IMR-90 (cell line): ENCODE measurements around the gene EFCAB9. TPM values are rescaled to one million over a fixed set of nuclear protein-coding genes. Genes with fewer than 3 reads are reported as not detected.

Experiments
- ATAC-seq: fragments of 200-7000 bp; cut with Tn5 transposase; 2 replicates; pipeline ENCODE4 v1.9.1; 2020; ENCODE audit warnings: low read depth, mild to moderate bottlenecking, moderate library complexity
- BruUV-seq: library from RNA; stranded (reverse); fragments of 400-500 nt; replicated peaks from 2 replicates; lab custom pipeline; 2021; lab: Mats Ljungman, UMichigan
- CTCF ChIA-PET: fragments of 300-600 bp; formaldehyde crosslinking; extraction: SDS; loops from one replicate; lab custom pipeline; 2021; ENCODE audit warnings: antibody characterized with exemption; lab: Yijun Ruan, JAX
- POLR2A ChIA-PET: fragments of 300-600 bp; sonication (Branson Sonifier 250); formaldehyde crosslinking; loops from one replicate; lab custom pipeline; 2022; ENCODE audit warnings: antibody characterized with exemption; ENCODE audit not compliant: unreplicated experiment; lab: Charles Lee
- DNase-seq: peaks from one replicate; pipeline ENCODE4 v3.0.0; 2013
- H2AFZ ChIP-seq: replicated peaks from 2 replicates; pipeline ENCODE3; 2013; ENCODE audit warnings: low read length, mild to moderate bottlenecking; ENCODE audit not compliant: poor library complexity
- H2AK5ac ChIP-seq: 2 replicates; pipeline ENCODE4 v1.6.1; 2013; ENCODE audit warnings: low read depth, low read length, inconsistent platforms
- H2AK9ac ChIP-seq: replicated peaks from 2 replicates; pipeline ENCODE3; 2013; ENCODE audit warnings: mild to moderate bottlenecking, low read depth, low read length, moderate library complexity; ENCODE audit not compliant: poor library complexity
- H2BK120ac ChIP-seq: 2 replicates; pipeline ENCODE4 v1.6.1; 2013; ENCODE audit warnings: low read depth, low read length, inconsistent platforms
- H2BK15ac ChIP-seq: 3 replicates; pipeline ENCODE4 v1.6.1; 2013; ENCODE audit warnings: low read depth, low read length, inconsistent platforms
- H2BK20ac ChIP-seq: 2 replicates; pipeline ENCODE4 v1.6.1; 2013; ENCODE audit warnings: low read depth, mild to moderate bottlenecking, inconsistent platforms, low read length, moderate library complexity
- H2BK5ac ChIP-seq: 2 replicates; pipeline ENCODE4 v1.6.1; 2013; ENCODE audit warnings: mild to moderate bottlenecking, low read depth, low read length, inconsistent platforms; ENCODE audit not compliant: poor library complexity, severe bottlenecking
- H3K14ac ChIP-seq: replicated peaks from 2 replicates; pipeline ENCODE4 v1.6.1; 2013; ENCODE audit warnings: low read depth, low read length, inconsistent platforms
- H3K18ac ChIP-seq: 2 replicates; pipeline ENCODE4 v1.6.1; 2013; ENCODE audit warnings: low read depth, low read length, control low read depth
- H3K23ac ChIP-seq: 2 replicates; pipeline ENCODE4 v1.6.1; 2013; ENCODE audit warnings: low read depth, low read length, inconsistent platforms
- H3K27ac ChIP-seq: 2 replicates; pipeline ENCODE4 v1.5.1; 2013; ENCODE audit warnings: mild to moderate bottlenecking, control low read depth, low read length; ENCODE audit not compliant: insufficient read depth
- H3K27me3 ChIP-seq: 2 replicates; pipeline ENCODE4 v1.6.1; 2013; ENCODE audit warnings: low read length; ENCODE audit not compliant: control insufficient read depth, insufficient read depth
- H3K36me3 ChIP-seq: 2 replicates; pipeline ENCODE4 v1.6.1; 2013; ENCODE audit warnings: low read length, mixed read lengths; ENCODE audit not compliant: control insufficient read depth, insufficient read depth
- H3K4ac ChIP-seq: 2 replicates; pipeline ENCODE4 v1.6.1; 2013; ENCODE audit warnings: low read depth, low read length, inconsistent platforms
- H3K4me1 ChIP-seq: 2 replicates; pipeline ENCODE4 v1.6.1; 2013; ENCODE audit warnings: low read length, mixed read lengths; ENCODE audit not compliant: control insufficient read depth, insufficient read depth
- H3K4me2 ChIP-seq: 2 replicates; pipeline ENCODE4 v1.6.1; 2013; ENCODE audit warnings: low read depth, mild to moderate bottlenecking, control low read depth, low read length, moderate library complexity
- H3K4me3 ChIP-seq: 2 replicates; pipeline ENCODE4 v1.5.1; 2013; ENCODE audit warnings: low read depth, mild to moderate bottlenecking, control low read depth, low read length, moderate library complexity; ENCODE audit not compliant: insufficient read depth
- H3K56ac ChIP-seq: 2 replicates; pipeline ENCODE4 v1.6.1; 2013; ENCODE audit warnings: low read length, inconsistent platforms; ENCODE audit not compliant: insufficient read depth; ENCODE audit errors: extremely low read depth
- H3K79me1 ChIP-seq, 2 experiments: 2 replicates each; pipeline ENCODE4 v1.6.1; 2013; ENCODE audit warnings: low read length in 2 of 2, inconsistent platforms in 1 of 2, low read depth in 1 of 2
- H3K9ac ChIP-seq: 2 replicates; pipeline ENCODE4 v1.6.1; 2013; ENCODE audit warnings: low read depth, low read length, control low read depth
- H3K9me1 ChIP-seq: 2 replicates; pipeline ENCODE4 v1.6.1; 2013; ENCODE audit warnings: low read length, inconsistent platforms; ENCODE audit not compliant: insufficient read depth
- H3K9me3 ChIP-seq: 2 replicates; pipeline ENCODE4 v1.6.1; 2013; ENCODE audit warnings: low read length; ENCODE audit not compliant: control insufficient read depth, insufficient read depth
- H4K20me1 ChIP-seq: 2 replicates; pipeline ENCODE4 v1.6.1; 2013; ENCODE audit warnings: low read length, inconsistent platforms; ENCODE audit not compliant: insufficient read depth
- H4K5ac ChIP-seq: 2 replicates; pipeline ENCODE4 v1.6.1; 2013; ENCODE audit warnings: mild to moderate bottlenecking, low read depth, low read length, control low read depth
- H4K8ac ChIP-seq, 2 experiments: 2 replicates each; pipeline ENCODE4 v1.6.1; 2013; ENCODE audit warnings: low read depth in 2 of 2, low read length in 2 of 2, control low read depth in 1 of 2, inconsistent platforms in 1 of 2
- H4K91ac ChIP-seq: 2 replicates; pipeline ENCODE4 v1.6.1; 2013; ENCODE audit warnings: low read depth, low read length, inconsistent platforms; ENCODE audit not compliant: insufficient read depth
- BHLHE40 ChIP-seq: fragments of 150-350 bp; IDR thresholded peaks from 2 replicates; pipeline ENCODE4 v1.6.1; 2016; ENCODE audit warnings: mild to moderate bottlenecking, low read depth, low read length
- MAFK ChIP-seq: IDR thresholded peaks from 2 replicates; pipeline ENCODE4 v1.6.1; 2012; ENCODE audit warnings: low read depth, low read length, improper control_type of control experiment
- MAZ ChIP-seq: IDR thresholded peaks from 2 replicates; pipeline ENCODE4 v1.6.1; 2012; ENCODE audit warnings: low read depth, mild to moderate bottlenecking, low read length, improper control_type of control experiment, moderate library complexity, borderline replicate concordance
- MXI1 ChIP-seq: IDR thresholded peaks from 2 replicates; pipeline ENCODE4 v1.6.1; 2012; ENCODE audit warnings: low read depth, mild to moderate bottlenecking, low read length, moderate library complexity, borderline replicate concordance
- NFE2L2 ChIP-seq: fragments of 150-350 bp; IDR thresholded peaks from 2 replicates; pipeline ENCODE4 v1.6.1; 2016; ENCODE audit warnings: low read depth, mild to moderate bottlenecking, low read length
- RAD21 ChIP-seq: IDR thresholded peaks from 2 replicates; pipeline ENCODE4 v1.6.1; 2012; ENCODE audit warnings: low read length, improper control_type of control experiment
- RCOR1 ChIP-seq: IDR thresholded peaks from 2 replicates; pipeline ENCODE4 v1.6.1; 2012; ENCODE audit warnings: mild to moderate bottlenecking, low read length, improper control_type of control experiment; ENCODE audit not compliant: insufficient replicate concordance
- RFX5 ChIP-seq: IDR thresholded peaks from 2 replicates; pipeline ENCODE4 v1.8.0; 2012; ENCODE audit warnings: low read depth, mild to moderate bottlenecking, low read length, moderate library complexity
- WGBS, 2 experiments: methylation state at CpG; one replicate each; pipeline versions ENCODE4 v1.1.5 to v1.1.7; 2013; ENCODE audit warnings: missing lambda C conversion rate in 2 of 2; ENCODE audit not compliant: insufficient read length in 1 of 2; ENCODE audit errors: extremely low coverage in 2 of 2; 5-methylcytosine and 5-hydroxymethylcytosine counted together
- dilution Hi-C: fragments of 300-500 bp; cut with HindIII; formaldehyde crosslinking; loops from one replicate; pipeline ENCODE4 v1.14.3; 2018; ENCODE audit warnings: low sequenced_read_pairs; ENCODE audit not compliant: unreplicated experiment
- in situ Hi-C: fragments of 300-500 bp; cut with MboI; formaldehyde crosslinking; loops from 3 replicates; pipeline ENCODE4 v1.14.3; 2019; ENCODE audit warnings: low sequenced_read_pairs, inconsistent platforms, mixed read lengths
- intact Hi-C: fragments of 100-400 bp; cut with micrococcal nuclease; formaldehyde crosslinking; loops from 2 replicates; pipeline ENCODE4 v1.10.0; 2022
- polyA plus RNA-seq, 3 experiments: library from polyadenylated mRNA; depleted of rRNA; stranded (reverse); fragments of >200 nt; gene quantifications; 2 replicates each; pipeline ENCODE4 v1.2.3, GENCODE V29; 2012; ENCODE audit warnings: low replicate concordance in 1 of 3
- total RNA-seq: library from RNA; depleted of rRNA; stranded (reverse); fragments of >200 nt; gene quantifications from 2 replicates; pipeline ENCODE4 v1.2.3, GENCODE V29; 2012
- TF ChIP-seq, protein P1 (sequence below): conservative IDR thresholded peaks from 2 replicates; pipeline ENCODE4 v1.5.1; 2012; ENCODE audit warnings: mild to moderate bottlenecking, low read depth, low read length, improper control_type of control experiment

The EFCAB9 gene
- total and polyA plus RNA-seq, 2 of the 4 experiments (the other 2 are of a cell fraction) = not detected

DNA sequence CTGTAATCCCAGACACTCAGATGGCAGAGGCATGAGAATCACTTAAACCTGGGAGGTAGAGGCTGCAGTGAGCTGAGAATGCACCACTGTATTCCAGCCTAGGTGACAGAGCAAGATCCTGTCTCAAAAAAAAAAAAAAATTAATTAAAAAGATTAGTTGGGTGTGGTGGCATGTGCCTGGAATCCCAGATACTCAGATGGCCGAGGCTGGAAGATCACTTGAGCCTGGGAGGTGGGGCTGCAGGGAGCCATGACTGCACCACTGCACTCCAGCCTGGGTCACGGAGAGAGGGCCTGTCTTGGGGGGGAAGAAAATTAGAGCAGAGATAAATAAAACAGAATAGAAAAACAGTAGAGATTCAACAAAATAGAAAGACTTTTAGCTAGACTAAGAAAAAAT, 54.7 kb downstream of the EFCAB9 start:
- Histone ChIP-seq H3K4me2 (no peak overlapping the region), H4K20me1 (peaks cover 34% of the 10 kb centered on the region), H3K27ac (no peak overlapping the region), H3K18ac (no peak overlapping the region), H3K56ac (no peak overlapping the region), H3K9me1 (peaks cover 3% of the 10 kb centered on the region; the same call in 1 of the 2 replicates), H3K79me1 (peaks cover 17 to 46% of the 10 kb centered on the region in 2 experiments; a peak in 3 of 4 replicates), H3K23ac (no peak overlapping the region), H2AK9ac (no peak overlapping the region), H2BK20ac (no peak overlapping the region), H2AFZ (no peak overlapping the region), H3K36me3 (peaks cover 3% of the 10 kb centered on the region; the same call in 1 of the 2 replicates), H2BK15ac (no peak overlapping the region), H3K4me3 (no peak overlapping the region), H3K9me3 (peaks cover 4% of the 10 kb centered on the region), H4K5ac (no peak overlapping the region), H2AK5ac (no peak overlapping the region), H2BK120ac (no peak overlapping the region), H2BK5ac (no peak overlapping the region), H3K9ac (no peak overlapping the region), H3K4ac (no peak overlapping the region), H4K8ac (no peak overlapping the region), H3K4me1 (0 out of 2 replicates have a peak, but pooled peaks cover 1% of the 10 kb centered on the region), H4K91ac (no peak overlapping the region), H3K27me3 (no peaks in the 10 kb centered on the region), H3K14ac (no peak overlapping the region)
- in situ Hi-C loops = no loop called here
- POLR2A ChIA-PET = no interaction called here
- BruUV-seq = no TSS peak
- no CpG with 5 or more reads among the region's 2 CpGs for WGBS, 2 experiments
- CTCF ChIA-PET = interaction anchor here (0.6 kb wide), 1 partner anchor 70 kb away, joined by 3 read pairs; no protein-coding TSS in a partner anchor
- ATAC-seq (no peak), DNase-seq (no peak)
- dilution Hi-C loops = no loop called here
- no peak for TF ChIP-seq MXI1
- TF ChIP-seq RCOR1 = no peak
- TF ChIP-seq MAZ = no peak
- no peak for TF ChIP-seq RAD21
- TF ChIP-seq NFE2L2 = no peak
- TF ChIP-seq RFX5 = no peak
- no peak for TF ChIP-seq MAFK
- TF ChIP-seq, protein P1, sequence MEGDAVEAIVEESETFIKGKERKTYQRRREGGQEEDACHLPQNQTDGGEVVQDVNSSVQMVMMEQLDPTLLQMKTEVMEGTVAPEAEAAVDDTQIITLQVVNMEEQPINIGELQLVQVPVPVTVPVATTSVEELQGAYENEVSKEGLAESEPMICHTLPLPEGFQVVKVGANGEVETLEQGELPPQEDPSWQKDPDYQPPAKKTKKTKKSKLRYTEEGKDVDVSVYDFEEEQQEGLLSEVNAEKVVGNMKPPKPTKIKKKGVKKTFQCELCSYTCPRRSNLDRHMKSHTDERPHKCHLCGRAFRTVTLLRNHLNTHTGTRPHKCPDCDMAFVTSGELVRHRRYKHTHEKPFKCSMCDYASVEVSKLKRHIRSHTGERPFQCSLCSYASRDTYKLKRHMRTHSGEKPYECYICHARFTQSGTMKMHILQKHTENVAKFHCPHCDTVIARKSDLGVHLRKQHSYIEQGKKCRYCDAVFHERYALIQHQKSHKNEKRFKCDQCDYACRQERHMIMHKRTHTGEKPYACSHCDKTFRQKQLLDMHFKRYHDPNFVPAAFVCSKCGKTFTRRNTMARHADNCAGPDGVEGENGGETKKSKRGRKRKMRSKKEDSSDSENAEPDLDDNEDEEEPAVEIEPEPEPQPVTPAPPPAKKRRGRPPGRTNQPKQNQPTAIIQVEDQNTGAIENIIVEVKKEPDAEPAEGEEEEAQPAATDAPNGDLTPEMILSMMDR = no peak
- TF ChIP-seq BHLHE40 = no peak
- intact Hi-C loops = no loop called here
